ENCODE results near the gene SPDYE9. TPM values are rescaled to one million over a fixed set of nuclear protein-coding genes. Genes with fewer than 3 reads are reported as not detected.

SPDYE9 gene, protein sequence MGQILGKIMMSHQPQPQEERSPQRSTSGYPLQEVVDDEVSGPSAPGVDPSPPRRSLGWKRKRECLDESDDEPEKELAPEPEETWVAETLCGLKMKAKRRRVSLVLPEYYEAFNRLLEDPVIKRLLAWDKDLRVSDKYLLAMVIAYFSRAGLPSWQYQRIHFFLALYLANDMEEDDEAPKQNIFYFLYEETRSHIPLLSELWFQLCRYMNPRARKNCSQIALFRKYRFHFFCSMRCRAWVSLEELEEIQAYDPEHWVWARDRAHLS
- not detected in 2 replicates for total RNA-seq (ENCODE audit: low replicate concordance)

DNA sequence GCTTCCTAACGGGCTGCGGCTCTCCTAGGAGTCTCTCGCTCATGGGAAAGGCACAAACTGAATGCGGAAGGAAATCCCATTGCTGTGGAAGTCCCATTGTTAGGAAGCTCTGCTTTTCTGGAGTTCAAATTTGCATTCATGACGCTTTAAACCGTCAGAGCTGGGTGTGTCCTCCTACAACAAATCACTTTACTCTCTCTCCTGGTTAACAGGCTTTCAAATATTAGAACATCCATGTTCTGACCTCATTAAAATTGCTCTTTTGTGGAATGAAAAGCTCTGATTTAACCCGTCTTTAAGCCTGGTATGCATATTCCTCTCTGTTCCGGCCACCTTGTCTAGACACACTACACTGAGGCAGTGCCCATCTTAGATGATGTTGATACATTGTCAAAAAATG, at the start of gene SPDYE9:
TSS of gene SPDYE9 (minus strand) at position 101 of the 400 bp plus-strand sequence. CDS start 1,800 bp downstream, outside the sequence.

DNA sequence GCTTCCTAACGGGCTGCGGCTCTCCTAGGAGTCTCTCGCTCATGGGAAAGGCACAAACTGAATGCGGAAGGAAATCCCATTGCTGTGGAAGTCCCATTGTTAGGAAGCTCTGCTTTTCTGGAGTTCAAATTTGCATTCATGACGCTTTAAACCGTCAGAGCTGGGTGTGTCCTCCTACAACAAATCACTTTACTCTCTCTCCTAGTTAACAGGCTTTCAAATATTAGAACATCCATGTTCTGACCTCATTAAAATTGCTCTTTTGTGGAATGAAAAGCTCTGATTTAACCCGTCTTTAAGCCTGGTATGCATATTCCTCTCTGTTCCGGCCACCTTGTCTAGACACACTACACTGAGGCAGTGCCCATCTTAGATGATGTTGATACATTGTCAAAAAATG, 28.0 kb downstream of the SPDYE9 start, which contains the start of gene SPDYE11:
TSS of gene SPDYE11 (minus strand) at position 101 of the 400 bp plus-strand sequence. CDS start 1,800 bp downstream, outside the sequence.

DNA sequence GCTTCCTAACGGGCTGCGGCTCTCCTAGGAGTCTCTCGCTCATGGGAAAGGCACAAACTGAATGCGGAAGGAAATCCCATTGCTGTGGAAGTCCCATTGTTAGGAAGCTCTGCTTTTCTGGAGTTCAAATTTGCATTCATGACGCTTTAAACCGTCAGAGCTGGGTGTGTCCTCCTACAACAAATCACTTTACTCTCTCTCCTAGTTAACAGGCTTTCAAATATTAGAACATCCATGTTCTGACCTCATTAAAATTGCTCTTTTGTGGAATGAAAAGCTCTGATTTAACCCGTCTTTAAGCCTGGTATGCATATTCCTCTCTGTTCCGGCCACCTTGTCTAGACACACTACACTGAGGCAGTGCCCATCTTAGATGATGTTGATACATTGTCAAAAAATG, 56.2 kb downstream of the SPDYE9 start, which contains the start of gene SPDYE8:
TSS of gene SPDYE8 (minus strand) at position 101 of the 400 bp plus-strand sequence. CDS start 1,800 bp downstream, outside the sequence.

Other genes with a start within 250 kb of the SPDYE9 start
- 3.3 and 3.9 TPM in 2 replicates for gene POM121, start 160.9 kb downstream of the SPDYE9 start, total RNA-seq (ENCODE audit: low replicate concordance)
- gene TRIM74, start 116.6 kb downstream of the SPDYE9 start, total RNA-seq (ENCODE audit: low replicate concordance): 0.08 TPM in 1 of 2 replicates, not detected in the other
- gene SPDYE8, start 56.3 kb downstream of the SPDYE9 start, total RNA-seq (ENCODE audit: low replicate concordance): not detected in 2 replicates
- not detected in 2 replicates for gene SPDYE11, start 28.1 kb downstream of the SPDYE9 start, total RNA-seq (ENCODE audit: low replicate concordance)
- gene NSUN5, start 222.8 kb upstream of the SPDYE9 start, total RNA-seq (ENCODE audit: low replicate concordance): 9.0 and 14.4 TPM in 2 replicates
- not detected in 2 replicates for gene TRIM50, start 242.0 kb upstream of the SPDYE9 start, total RNA-seq (ENCODE audit: low replicate concordance)
- 0.12 TPM in 1 of 2 replicates, not detected in the other for gene FKBP6, start 242.1 kb upstream of the SPDYE9 start, total RNA-seq (ENCODE audit: low replicate concordance)

All from smooth muscle cell of the coronary artery (primary cell).